Measurements from ENCODE around the gene MLLT1.
A peak's percentile ranks its signal among the peaks of the same experiment; 100 is the strongest.

Gene MLLT1

DNA sequence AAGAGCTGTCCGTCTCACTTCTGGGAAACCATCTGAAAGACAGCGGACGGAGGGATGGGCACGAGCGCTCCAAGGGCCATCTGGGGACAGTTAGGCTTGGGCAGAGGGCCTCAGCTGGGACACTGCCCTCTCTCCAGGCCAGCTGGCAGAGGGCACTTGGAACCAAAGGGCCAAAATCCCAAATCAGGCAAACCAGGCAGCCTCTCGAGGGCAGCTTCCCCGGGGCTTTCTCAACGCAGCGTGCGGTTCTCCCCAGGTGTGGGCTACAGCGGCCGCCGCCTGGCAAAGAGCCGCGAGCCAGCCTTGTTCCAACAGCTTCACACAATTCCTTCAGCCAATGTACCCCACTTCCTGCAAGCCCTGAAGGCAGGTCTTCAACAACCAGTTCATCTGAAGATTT lies 5.0 kb downstream of the MLLT1 start:
- no peak for DNase-seq

DNA sequence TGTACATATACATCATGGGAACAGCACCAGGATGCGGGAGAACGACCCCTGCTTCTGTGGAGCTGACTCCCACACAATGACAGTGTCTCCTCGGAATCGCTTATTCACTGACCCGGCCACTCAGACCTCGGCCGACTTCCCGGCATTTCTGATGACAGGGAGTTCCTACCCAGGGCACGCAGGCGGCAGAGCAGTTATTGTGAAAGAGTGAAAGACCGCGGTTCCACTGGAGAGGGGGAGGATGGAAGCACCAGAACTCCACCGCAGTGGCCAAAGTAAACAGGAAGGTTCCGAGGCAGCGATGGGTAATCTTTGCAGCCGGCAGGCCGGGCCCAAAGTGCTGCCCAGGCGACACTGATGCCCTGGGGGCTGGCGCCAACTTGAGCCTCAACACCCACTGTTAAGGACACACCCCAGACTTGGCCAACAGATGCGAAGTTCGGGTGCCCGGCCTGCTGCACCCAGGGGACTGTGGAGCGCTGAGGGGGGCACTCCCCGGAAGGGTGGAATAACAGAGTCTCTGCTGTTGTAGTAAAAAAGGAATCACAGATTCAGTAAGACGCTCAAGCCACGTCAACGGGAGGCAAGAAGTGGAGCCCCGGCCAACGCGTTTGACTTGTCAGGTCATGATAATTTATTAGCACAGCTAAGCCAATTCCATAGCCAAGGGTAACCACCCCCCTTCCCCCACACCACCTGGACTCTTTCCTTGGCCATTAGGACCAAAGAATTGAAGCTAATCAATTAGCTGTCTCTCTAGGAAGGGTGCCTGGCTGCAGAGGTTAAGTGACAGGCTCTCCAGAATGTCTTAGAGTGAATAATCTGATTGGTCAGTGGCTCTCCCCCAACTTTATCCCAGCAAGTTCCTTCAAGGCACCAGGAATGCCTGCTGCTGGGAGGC lies 5.8 kb downstream of the MLLT1 start:
- peak; percentile 53 for DNase-seq

DNA sequence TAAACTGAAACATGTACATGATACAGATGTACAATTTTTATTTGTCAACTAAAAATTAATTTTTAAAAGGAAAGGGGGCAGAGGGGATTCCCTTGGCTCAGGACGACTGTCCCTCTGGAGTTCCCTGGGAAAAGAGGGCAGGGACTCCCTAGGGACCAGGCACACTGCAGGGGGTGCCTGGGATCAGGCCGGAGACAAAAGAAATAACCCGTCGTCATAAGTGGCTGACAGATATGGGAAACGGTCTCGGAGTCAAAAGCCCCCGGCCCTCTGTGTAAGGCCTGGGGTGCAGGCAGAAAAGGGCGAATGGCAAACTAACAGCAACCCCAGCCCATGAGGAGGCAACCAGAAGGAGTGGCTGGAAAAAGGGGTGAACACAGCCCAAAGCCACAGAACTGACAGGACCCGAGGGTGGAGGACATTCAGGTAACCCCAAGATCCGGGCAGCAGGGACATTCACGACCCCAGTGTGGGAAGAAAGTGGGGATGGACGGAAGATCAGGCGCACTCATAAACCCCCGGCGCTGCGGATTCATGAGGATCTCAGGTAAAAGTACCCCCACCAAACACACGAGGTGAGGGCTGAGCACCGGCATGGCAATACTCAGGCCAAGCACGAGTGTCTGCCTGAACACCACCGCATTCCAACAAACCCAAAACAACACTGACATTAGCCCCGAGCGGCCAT lies 6.7 kb downstream of the MLLT1 start:
- peak; percentile 42 for DNase-seq

DNA sequence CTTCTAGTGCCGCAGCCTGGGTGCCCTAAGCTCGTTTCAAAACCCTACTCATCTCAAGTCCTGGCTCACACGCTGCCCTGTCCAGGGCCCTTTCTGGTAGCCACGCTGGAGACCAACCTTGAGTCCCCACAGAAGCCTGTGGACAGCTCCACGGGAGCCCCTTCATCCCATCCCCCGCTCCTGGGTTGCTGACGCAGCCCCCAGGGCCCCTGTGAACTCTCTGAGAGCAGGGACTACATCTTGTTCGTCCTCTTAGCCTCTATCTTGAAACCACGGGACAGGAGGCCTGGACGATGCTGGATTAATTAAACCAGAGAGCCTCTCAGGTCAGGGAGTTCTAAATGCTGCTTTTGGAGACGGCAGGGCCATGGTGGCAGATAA lies 7.4 kb downstream of the MLLT1 start:
- peak; percentile 50 for DNase-seq

GRCh38 chr19:6271721-6272410 lies 7.9 kb downstream of the MLLT1 start:
- DNase-seq: peak; percentile 50

DNA sequence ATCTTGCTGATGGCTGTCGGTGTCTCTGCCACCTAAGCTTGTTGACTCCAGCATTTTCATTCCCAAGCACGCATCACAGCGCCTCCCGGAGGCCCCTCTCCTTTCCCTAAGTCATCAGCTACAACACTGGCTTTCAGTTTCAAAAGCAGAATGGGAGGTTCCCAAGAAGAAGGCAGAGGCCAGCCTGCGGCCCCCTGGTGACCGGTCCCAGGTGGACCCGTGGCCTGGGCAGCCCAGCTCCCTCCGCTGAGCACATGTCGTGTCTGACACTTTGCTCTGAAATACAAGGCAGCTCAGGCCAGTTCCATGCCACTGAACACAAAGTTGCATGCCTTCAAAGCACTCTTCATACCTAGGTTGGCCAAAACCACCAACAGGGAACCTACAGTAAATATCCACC lies 8.5 kb downstream of the MLLT1 start:
- peak; percentile 39 for DNase-seq

DNA sequence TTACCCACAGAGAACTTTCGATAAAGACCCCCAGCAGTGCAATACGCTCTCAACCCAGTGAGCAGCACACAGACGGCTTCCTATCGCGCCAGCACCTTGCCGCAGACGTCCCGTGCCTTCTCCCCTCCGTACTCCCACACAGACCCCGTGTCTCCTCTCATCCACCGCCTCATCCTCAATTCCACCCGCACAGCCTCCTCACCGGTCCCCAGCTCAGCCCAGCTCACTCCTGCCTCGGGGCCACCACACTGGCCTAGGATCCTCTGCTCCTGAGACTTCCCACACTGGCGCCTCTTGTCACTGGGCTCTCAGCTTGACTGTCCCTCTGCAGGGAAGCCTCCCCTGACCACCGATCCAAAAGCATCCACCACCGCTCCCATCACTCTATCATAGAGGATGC lies 9.0 kb downstream of the MLLT1 start:
- DNase-seq: peak; percentile 39

- DNase-seq: no peak
Observed at GRCh38 chr19:6270076-6270745, 9.6 kb downstream of the MLLT1 start.

- no peak for DNase-seq
Observed at GRCh38 chr19:6269101-6269886, 10.5 kb downstream of the MLLT1 start.

- no peak for DNase-seq
Observed at GRCh38 chr19:6268382-6268771, 11.4 kb downstream of the MLLT1 start.

GRCh38 chr19:6267552-6268381 lies 12.0 kb downstream of the MLLT1 start:
- no peak for DNase-seq

DNA sequence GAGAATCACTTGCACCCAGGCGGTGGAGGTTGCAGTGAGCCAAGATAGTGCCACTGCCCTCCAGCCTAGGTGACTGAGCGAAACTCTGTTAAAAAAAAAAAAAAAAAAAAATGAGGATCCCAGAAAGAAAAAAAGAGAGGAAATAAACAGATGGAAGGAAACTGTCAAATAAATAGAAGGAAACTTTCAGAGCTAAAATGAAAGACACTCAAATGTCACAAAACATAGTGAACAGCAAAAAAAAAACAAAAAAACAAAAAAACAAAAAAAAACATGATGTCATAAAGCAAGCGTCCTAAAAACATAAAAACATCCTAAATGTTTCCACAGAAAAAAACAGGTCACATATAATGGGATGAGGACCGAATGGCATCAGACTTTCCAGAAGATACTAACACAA lies 15.0 kb downstream of the MLLT1 start:
- DNase-seq: no peak

DNA sequence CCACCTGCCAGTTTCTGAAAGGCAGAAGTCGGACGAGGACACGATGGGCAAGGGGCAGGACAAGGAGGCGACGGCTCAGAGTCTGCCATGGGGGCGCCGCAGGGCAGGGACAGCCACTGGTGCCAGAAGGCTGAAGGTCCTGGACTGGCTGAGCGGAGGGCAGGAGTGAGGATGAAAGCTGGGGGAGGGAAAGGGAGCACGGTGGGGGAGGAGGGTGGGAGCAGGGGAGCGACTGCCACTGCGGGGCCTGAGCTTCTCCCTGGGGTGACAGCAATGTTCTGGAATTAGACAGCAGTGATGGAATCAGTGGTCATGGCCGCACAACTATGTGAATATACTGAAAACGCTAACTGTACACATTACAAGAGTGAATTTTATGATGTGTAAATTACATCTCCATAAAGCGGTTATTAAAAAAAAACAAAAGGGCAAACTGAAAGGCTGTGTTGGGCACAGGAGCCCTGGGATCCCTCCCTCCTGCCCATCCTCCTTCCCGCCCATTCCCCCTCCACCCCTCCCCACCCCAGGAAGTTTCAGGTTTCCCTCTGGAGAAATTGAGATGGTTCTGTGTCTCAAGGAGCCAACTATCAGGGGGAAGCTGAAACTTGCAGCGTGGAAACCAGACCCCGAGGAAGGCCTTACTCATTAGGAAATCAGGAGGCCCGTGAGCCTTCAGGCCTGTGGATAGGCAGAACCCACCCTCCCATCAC lies 15.9 kb downstream of the MLLT1 start:
- DNase-seq: no peak

DNA sequence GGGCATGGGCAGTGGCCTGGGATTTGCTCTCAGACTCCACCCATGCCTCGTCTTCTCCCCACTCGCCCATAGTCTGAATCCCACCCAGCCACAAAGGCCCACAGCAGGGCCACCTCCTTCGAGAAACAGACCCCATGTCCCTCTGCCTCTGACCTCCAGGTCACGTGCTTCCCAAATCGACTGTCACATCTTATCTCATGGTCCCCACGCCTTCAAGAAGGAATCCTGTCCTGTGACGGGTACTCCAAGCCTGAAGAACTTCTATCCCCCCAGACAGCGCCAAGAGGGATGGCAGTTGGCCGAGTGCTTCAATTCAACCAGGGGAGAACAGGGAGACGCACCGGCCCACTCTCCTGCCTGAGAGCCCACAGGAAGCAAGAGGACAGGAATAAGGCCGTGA lies 16.5 kb downstream of the MLLT1 start:
- no peak for DNase-seq

- DNase-seq: no peak
Observed at GRCh38 chr19:6262519-6262918, 17.3 kb downstream of the MLLT1 start.

DNA sequence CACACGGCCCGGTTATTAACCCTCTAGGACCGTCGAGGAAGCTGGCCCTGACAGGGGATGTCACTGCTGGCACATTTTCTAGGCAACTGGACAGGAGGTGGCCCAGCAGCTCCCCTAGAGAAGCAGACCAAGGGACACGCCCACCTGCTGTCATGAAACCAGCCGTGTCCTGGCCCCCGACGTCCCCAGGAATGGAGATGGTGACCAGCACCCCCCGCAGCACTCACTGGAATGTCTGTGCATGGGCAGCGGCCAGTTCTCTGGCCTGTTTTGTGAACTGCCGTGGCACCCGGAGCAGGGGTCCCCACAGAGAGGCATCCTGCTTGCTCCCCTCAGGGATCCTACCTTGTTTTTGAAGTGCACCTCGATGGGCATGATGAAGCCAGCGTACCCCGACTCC lies 17.9 kb downstream of the MLLT1 start:
- DNase-seq: no peak

GRCh38 chr19:6260912-6261650 lies 18.7 kb downstream of the MLLT1 start:
- DNase-seq: peak; percentile 72

DNA sequence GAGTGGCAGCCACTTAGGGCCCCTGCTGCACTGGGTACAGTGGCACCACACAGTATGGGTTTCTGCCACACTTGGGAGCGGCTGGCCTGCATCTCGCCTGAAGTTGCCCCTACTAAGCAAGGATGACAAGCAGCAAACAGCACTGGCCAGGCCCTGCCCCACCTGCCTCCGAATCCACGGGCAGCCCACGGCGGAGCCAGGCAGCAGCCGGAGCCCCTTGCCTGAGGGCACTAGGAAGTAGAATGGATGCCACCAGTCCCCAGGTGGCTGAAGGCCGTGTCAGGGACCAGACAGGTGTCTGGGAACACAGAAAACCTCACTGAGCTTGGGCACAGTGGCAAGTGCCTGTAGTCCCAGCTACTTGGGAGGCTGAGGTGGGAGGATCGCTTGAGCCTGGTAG lies 19.4 kb downstream of the MLLT1 start:
- DNase-seq: no peak

- no peak for DNase-seq
Observed at GRCh38 chr19:6259312-6259861, 20.4 kb downstream of the MLLT1 start.
